HG03280 (cell line): ENCODE data around the gene GPANK1.
A peak's percentile ranks its signal among the peaks of the same experiment; 100 is the strongest.

Experiments
- ATAC-seq: cut with Tn5 transposase; IDR thresholded peaks from one replicate; pipeline ENCODE4 v1.9.1; 2021; ENCODE audit warnings: mild to moderate bottlenecking, moderate library complexity; ENCODE audit not compliant: unreplicated experiment

The GPANK1 gene

DNA sequence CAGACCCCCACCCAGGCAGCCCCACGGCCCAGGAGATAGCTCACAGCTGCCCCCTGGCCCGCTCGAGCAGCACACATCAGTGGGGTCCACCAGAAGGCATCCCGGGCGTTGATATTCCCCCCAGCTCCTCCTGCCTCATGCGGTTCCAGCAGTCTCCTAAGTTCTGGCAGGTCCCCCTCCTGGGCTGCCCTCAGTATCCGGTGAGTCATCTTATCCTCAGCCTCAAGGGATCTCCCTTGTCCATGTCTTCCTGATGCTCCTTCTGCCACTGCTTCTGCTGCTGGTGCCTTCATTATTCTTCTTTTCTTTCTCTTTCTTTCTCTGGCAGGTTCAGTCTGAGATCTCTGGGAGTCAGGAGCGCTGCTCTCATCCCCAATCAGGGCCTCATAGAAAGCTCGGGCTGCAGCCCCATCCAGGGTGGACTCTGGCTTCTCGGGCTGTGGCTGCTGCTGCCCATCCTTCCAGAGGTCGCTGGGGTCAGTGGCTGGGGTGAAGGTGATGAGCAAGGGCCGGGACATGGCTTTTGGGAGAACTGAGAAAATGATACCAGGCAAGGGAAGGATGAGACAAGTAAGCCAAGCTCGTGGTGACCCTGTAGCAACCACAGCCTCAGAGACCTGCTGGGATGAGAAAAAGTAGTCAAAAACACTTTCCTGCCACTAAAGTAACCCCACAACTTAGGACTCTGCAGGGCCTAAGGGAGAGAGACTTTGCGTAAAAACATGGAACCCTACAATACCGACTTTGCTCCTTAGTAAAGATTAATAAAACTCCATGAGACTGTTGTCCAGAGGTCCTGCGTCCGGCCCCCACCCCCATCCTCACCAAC is 622 bp downstream of the GPANK1 start:
- ATAC-seq: no peak

- no peak for ATAC-seq
Measured at GRCh38 chr6:31663126-31663960, 1.5 kb downstream of the GPANK1 start.

DNA sequence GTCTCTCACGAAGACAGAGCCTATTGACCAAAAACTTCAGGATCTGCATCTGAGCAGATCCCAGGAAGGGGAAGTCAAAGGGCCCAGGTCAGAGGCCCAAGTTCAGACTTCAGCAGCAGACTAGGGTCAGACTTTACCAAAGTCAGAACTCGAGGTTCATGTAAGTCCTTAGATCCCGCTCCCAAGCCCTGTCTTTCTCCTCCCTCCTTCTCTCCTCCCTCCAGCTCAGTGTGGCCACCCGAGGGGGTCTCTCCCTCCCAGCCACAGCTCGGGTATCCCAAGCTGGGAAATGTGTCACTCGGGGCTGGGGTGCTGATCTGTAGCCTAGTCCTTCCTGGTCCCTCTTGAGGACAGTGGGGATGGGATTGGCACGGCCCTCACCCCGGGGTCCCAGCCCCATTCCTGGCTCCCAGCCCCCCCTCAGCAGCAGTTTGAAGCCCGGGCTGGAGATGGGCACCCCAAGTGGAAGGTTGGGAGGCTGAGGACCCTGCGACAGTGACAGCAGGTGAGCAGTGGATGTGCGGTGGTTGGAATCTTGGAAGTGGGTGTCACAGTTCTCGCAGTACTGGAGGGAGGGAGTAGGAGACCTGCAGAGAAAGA is 2.6 kb downstream of the GPANK1 start:
- no peak for ATAC-seq

- no peak for ATAC-seq
Measured at GRCh38 chr6:31661262-31662123, 3.3 kb downstream of the GPANK1 start.

DNA sequence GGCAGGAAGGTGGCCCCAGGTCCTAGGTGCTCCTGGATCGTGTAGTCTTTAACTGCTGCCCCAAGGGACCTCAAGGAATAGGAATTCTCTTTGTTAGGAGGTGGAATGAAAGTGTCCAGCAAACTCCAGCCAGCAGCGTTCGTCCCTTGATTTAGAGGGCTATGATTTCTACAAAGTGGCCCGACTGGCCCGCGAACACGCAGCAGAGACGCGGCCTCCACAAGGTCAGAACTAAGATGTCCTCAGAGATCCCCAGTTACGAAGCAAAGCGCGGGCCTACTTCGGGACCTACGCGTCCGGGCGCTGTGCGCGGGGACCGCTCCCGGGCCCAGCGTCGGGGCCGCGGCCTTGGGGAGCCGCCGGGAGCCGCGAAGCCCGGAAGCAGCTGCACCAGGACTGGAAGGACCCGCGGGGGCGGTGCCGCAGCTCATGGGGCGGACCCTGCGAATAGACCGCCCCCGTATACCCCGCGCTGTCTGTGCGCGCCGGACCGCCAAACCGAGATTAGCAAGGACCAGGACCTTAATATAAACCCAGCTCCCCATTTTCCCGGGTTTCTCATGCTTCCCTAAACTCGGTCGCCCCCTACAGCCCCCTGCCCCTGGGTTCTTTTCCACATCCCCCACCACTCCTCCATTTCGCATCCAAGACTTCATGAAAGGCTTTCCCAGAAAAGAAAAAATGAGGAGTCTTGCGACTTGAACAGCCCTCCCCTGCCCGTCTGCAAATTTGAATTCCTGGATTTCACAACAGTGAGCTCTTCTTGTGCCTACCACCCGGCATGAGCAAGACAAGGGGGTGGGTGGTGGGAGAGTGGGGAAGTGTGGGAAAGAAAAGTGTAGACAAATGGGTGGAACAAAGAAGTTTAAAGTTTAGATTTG is 4.2 kb downstream of the GPANK1 start, which contains the start of gene C6orf47:
Gene C6orf47 (minus strand): TSS at position 398 of the 881 bp plus-strand sequence. CDS start 831 bp downstream, outside the sequence.
- ATAC-seq: peak; percentile 53

DNA sequence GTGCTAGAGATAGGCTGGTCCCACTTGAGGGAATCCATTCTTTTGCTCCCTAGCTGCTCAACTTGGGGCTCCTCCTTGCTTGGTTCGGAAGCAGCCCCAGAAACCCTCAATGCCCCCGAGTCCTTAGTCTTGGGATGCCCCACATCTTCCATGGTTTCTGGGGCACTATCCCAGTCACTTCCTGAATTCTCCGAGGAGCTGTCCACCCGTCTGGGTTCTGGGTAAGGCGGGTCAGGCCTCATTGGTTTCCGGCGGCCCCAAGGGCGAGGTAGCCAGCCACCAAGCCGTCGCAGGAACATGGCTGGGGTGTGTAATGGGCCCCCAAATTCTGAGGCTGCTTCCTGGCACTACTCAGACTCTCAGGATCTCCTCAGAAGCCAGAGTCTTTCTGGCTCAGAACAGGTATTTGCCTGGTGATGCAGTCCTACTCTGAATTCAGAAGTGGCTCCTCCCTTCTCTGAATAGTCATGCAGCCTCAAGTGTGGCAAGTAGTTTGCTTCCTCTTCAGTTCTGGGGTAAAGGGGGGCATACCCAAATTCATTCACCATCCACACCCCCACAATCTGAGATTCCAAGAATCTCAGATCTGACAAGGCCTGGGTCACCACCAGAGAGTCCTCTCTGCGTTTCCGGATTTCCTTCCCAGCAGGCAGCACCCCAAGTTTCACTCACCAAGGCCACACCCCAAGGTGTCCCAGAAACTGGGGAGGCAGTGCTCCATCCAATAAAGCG is 5.0 kb downstream of the GPANK1 start:
- no peak for ATAC-seq

GRCh38 chr6:31658983-31659648 is 5.7 kb downstream of the GPANK1 start:
- no peak for ATAC-seq

DNA sequence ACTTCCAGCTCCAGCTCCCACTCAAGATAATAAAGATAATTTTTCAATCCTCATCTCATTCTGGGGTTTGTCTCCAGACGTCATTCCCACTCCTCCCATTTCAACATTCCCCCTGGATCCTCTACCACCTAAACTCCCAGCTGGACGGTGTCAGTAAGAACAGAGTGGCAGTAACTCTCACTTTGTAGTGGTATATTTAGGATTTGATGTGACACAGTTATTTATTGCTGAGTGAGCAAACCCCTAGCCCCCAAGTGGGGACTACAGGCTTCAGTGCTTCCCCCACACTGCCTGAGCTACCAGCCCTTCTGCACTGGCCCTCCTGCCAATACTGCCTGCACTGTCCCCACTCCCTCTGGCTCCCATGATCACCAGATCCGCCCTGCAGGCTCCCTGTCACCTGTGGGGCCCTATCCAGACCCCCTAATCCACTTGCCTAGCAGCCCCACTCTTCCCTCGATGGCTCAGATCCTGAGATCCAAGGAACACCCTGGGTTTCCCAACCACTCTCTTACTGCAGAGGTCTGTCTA is 6.6 kb downstream of the GPANK1 start:
- ATAC-seq: no peak

GRCh38 chr6:31657406-31658157 is 7.2 kb downstream of the GPANK1 start:
- ATAC-seq: no peak

GRCh38 chr6:31655349-31656237 is 9.2 kb downstream of the GPANK1 start, which contains the start of gene APOM:
Gene APOM (plus strand): TSS chr6:31655894. CDS start chr6:31655967, 73 bp downstream.
- ATAC-seq: no peak

GRCh38 chr6:31654574-31655348 is 10.0 kb downstream of the GPANK1 start:
- ATAC-seq: no peak

DNA sequence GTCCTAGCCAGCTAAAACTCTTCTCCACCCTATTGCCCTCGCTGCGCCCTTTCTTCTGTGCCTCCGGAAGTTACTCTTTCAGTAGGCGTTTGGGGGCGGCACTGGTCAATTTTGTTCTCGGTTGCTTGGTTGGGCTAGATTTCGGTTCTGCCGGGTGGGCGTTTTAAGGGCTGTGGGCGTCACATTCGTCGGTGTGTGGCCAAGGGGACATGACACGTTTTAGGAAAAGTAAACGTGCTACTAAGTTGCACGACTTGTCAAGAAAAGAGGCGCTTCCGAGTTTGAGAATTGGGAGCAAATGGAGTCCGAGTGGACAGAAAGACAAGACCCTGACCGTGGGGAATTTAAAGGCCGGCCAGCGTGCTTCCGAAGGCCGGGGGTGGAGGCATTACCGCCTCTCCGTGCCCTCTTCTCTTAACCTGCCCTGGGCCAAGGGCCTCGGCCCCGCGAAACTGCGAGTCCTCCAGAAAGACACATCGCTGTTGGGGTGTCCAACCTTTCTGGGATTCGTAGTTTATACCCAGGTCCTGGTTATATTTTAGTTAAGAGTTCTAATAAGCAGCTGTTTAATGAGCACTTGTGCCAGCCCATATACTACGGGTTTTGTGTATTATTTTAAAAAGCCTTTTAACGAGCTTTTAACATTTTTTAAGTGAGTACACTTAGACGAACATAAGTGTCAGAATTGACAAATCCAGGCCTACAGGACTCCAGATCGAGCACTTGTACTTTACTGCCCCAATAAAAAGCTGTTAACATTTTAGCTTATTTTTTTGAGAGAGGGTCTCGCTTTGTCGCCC is 11.7 kb downstream of the GPANK1 start:
- ATAC-seq: peak; percentile 62

DNA sequence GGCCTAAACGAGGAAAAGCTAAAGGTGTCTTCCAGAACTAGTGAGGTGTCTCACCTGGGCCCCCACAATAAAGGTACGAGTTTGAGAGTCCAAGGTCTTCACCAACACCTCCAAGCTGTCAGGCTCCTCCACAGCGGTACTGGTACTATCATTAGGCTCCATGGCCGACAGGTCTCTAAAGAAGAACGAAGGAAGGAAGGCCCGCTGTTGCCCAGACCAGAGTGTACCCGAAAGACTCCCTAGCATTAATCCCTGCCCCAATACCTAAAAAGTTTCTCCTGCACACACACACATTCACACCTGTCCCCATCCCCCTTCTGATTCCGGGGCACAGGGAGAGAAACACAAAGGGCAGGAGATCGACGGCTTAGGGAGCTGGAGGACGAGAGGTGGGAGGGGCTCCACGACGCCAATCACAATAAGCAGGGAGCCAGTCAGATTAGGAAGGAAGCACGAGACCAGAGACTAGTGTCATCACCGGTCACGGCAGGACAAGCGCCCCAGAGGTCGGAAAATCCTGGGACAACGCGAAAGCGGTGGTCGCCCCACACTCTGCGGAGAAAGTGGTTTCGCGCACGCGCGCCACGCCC is 13.1 kb downstream of the GPANK1 start:
- peak; percentile 20 for ATAC-seq

- ATAC-seq: no peak
Measured at GRCh38 chr6:31645325-31645724, 19.5 kb downstream of the GPANK1 start.
